GM11168 (cell line): ENCODE results near the gene CYFIP2.
"Not testable (repeated sequence)": the region's sequence is repeated elsewhere in the genome, so short reads cannot be mapped to it uniquely, and the experiment has no call there.

ENCODE experiments used
- in situ Hi-C: fragments of 300-500 bp; cut with MboI; formaldehyde crosslinking; loops from one replicate; pipeline ENCODE4 v1.12.0; 2022; ENCODE audit warnings: low sequenced_read_pairs; ENCODE audit not compliant: unreplicated experiment

Gene CYFIP2

DNA sequence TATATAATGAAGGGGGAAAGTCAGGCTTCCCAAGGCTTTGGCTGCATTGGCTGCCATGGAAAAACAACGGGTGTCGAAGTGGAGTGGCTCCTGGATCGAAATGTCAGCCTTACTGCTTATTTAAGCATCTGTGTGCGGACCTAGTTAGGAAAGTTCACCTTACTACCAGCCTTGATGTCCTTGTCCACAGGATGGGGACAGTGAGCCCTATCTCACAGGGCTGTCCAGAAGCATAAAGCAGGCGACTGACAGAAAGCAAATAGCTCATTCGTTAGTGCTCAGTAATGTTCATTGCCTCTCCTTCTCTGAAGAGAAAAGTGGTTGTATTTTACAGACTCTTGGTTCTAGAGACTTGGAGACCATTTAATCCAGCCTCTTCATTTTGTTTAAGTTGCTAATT is 112.6 kb downstream of the CYFIP2 start:
- in situ Hi-C loops = no loop called here

DNA sequence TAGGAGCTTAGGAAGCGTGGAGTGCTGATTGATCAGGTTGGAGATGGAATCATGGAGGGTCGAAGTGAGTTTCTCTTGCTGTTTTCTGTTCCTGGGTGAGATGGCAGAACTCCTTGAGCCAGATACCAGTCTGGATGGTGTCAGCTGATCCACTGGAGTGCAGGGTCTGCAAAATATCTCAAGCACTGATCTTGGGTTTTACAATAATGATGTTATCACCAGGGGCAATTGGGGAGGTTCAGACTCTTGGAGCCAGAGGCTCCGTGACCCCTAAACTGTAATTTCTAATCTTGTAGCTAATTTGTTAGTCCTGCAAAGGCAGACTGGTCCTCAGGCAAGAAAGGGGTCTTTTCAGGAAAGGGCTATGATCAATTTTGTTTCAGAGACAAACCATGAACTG is 114.1 kb downstream of the CYFIP2 start:
- in situ Hi-C loops = no loop called here

DNA sequence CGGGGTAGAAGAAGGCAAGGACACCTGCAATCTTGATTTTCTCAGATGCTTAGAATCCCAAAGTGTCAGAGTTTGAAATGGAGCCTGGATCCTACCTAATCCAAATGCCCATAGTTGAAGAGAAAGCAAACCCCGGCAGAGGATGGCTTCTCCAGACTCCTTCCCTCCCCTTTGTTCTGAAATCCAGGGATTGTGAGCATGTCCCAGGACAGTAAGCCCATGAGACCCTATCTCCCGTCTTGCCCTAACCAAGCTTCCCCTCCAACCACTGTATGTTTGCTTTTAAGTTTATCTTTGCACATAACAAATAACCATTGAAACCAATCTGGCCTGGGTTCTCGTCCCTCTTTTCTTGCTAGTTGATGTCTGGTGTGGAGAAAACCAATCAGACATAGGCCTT is 115.8 kb downstream of the CYFIP2 start:
- in situ Hi-C loops = no loop called here

DNA sequence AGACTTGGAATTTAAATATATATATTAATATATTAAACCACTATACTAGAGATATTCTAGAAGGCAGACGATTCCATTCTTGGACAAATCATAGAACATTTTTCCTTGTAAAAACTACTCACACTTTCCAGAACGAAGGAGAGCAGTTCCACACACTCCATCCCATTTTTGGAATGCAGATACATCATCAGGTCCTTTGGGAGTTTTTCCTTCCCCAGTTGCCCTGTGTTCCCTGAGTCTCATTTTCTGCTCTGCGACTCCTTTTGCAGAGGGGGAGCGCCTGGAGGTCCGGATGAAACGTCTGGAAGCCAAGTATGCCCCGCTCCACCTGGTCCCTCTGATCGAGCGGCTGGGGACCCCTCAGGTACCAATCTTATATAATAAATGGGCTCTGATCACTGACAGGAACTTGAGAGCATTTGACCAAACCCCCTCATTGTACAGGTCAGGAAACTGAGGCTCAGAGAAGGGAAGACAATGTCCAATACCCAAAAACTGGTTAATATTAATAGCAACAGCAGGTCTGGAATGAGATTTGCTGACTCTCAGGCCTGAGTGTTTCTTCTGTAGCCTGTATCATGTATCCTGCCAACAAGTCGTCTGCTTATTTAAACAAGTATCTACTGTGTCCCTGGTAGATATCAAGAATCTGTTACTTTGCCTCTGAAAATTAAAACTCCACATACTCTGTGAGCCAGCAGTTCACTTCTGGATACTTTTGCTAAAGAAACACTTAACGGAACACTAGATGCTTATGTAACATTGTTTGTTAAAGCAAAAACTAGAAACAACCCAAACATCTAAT is 117.3 kb downstream of the CYFIP2 start:
- in situ Hi-C loops = no loop called here

DNA sequence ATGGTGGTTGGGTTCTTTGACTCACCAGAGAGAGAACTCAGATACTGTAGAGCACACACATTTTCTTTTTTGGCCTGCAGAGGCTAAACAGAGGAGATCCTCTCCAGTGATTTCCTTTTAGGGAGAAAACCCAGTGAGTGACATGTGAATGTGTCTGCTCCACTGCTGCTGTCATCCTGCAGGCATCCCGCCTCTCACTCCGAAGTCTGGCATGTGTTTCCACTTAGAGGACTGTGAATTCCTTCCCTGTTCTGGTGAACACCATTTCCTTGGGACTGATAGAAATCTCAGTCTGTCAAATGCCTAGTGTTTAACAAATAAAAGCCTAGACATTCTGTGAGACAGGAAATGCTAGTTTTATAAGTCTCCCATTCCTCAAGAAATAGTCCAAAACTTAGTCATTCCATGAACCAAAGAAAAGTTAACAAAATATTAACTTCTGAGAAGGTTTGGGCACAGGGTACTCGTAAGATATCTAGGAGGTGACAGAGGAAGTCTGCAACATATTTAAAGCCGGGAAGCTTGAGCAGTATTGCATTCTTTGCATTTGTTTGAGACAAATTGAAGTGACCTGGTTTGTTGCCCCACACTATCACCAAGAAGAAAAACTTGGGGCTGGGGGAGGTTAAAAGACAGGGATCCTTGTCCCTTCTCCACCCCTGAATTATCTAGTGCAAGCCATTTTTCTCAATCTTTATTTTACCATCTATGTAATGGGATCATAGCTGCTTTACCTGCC is 119.2 kb downstream of the CYFIP2 start:
- in situ Hi-C loops = no loop called here

DNA sequence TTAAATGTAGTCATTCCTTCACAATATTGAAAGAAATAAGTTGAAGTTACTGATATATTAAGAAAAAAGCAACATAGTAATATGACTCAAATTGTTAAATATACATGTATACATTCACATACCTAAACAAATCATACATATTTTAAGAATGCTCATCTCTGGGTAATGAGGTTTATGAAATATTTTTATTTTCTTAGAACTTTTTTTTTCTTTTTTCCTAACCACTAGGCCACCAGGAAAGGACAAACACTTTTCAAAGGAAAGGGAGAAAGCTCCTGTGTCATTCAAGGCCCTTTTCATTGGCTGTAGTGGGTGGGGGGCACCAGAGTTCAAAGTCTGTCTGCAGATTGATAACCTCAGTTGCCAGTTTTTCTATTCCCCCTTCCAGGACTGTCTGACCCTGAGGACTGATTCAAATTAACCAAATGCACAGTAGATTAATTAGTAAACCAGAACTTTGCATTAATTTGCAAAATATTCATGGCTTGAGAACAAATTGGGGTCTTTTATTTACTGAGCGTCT is 121.2 kb downstream of the CYFIP2 start:
- in situ Hi-C loops = no loop called here

DNA sequence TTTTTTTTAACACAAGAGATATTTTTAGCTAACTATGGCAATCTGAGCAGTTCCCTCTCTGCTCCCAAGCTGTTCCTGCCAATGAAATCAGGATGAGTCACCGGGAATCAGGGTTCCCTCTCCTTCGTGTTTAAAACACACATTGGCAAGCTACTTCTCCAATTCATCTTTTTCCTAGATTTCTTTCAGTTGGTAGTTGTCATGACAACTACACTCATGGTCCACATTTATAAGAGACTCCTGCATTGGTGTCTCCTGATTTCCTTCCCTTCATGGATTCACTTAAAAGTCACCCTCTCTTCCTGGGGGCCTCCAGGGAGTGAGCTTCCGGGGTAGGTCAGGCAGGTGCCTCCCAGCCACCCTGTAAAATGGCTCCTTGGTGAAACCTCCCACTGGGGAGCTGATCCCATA is 121.8 kb downstream of the CYFIP2 start:
- in situ Hi-C loops = no loop called here

DNA sequence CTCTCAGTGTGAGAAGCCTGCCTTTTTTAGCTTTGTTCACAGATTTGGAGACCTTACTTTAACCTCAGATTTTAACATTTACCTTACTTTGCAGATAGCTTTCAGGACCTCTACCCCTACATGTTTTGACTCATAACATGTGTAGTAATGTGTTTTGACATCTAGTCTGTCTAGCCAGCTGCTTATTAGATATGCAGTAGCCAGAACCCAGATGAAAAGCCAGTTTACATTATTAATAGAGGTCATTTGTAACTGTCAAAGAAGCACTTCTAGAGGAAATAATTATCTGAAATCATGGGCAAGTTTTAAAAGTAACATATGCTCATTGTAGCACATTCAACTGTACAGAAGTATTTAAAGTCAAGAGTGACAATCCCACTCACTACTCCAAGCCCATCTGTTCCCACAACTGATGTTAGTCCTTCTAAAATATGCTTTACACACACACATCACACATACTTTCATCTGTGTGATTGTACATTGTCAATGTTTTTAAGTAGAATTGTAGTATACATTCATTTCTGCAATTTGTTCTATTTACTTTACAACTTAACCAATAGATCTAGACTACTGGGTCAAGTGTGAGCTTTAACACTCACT is 122.3 kb downstream of the CYFIP2 start:
- in situ Hi-C loops = no loop called here

DNA sequence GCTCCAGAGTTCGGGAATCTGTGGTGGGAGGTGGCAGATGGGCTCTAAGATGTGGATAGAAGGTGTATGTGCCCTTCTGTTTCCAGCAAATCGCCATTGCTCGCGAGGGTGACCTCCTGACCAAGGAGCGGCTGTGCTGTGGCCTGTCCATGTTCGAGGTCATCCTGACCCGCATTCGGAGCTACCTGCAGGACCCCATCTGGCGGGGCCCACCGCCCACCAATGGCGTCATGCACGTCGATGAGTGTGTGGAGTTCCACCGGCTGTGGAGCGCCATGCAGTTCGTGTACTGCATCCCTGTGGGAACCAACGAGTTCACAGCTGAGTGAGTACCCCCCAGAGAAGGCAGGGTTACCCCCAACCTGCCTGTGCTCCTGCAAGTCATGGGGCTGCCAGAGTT is 123.2 kb downstream of the CYFIP2 start:
- in situ Hi-C loops = no loop called here

DNA sequence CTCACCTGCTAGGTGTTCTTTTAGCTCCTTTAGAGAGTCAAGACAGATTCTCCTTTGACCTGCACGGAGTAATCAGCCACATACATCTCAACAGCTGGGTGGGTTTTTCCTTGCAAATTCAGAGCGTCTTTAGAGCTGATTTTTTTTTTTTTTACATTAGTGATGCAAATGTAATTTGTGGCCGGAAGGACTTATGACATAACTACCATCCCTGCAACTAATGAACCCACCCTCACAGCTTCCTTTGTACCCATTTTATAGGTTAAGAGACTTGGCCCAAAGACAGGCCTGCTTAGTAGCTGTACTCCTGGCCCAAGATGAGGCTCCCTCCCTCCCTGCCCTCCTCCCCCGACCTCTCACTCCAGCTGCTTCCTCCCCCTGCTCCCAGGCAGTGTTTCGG is 124.2 kb downstream of the CYFIP2 start:
- in situ Hi-C loops = no loop called here

DNA sequence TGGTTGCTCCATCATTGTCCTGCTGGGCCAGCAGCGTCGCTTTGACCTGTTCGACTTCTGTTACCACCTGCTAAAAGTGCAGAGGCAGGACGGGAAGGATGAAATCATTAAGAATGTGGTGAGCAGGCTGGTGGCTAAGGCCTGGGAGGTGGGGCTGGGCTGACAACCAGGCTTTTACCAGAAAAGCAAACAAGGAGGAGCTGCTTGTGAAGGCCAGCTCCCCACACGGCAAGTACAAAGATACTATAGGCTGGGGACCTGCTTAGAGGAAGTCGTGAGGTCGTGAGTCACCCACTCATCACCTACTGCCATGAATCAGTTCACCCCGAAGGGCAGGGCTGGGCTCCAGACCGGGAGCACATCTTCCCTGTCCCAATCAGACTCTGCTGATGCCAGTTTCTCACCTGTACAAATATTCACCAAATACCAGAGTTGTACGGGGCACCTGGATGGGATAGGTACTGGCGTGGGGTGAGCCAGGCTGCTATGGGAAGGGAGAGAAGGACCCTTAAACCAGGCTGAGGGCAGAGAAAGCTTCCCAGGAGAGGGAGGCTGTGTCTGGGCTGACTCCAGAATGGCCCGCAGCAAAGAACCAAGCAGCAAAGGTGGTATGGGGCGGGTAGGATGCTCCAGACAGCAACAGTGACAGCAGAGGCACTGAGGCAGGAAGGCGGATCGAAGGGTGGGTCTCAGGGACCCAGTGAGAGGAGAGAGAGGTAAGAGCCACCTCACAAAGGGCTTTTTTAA is 124.8 kb downstream of the CYFIP2 start:
- in situ Hi-C loops = no loop called here

DNA sequence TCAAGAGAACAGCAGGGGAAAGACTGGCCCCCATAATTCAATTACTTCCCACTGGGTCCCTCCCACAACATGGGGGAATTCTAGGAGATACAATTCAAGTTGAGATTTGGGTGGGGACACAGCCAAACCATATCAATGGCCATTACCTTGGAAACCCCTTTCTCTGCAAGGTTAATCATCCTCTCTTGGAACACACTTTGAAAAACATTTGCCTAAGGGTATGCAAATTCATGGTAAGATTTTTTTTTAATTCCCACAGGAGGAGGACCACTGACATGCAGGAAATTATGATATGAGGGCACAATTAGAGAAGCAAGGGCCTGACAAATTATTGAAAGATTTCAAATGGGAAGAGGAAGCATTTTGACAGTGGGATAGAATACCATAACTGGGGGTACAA is 132.4 kb downstream of the CYFIP2 start:
- in situ Hi-C loops = no loop called here

DNA sequence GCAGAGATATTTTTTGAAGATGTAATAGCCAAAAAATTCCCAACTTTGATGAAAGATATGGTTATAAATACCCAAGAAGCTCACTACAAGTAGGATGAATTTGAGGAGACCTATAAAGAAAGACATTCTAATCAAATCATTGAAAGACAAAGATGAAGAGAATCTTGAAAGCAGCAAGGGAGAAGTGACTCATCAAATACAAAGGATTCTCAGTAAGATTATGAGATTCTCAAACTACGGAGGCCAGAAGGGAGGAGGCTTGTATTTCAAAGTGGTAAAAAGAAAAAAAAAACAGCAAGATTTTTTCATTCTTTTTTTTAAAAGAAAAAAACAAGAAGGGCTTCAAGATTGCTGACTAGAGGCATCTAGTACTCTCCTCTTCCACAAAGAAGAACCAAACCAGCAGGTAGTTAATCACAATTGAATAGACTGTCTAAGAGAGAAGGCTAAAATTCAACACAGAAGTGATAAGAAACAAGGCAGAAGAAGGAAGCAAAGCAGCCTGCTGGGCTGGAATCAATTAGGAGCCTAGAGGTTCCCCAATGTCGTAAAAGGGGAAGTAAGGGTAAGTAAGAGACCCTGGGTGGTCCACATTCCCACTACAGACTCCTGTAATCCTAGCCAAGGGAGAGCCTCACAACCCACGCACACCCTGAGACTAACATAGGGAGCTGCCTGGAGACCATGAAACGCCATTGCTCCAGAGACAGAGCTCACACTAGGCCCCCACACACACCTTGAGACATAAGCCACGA is 135.0 kb downstream of the CYFIP2 start:
- in situ Hi-C loops = no loop called here

DNA sequence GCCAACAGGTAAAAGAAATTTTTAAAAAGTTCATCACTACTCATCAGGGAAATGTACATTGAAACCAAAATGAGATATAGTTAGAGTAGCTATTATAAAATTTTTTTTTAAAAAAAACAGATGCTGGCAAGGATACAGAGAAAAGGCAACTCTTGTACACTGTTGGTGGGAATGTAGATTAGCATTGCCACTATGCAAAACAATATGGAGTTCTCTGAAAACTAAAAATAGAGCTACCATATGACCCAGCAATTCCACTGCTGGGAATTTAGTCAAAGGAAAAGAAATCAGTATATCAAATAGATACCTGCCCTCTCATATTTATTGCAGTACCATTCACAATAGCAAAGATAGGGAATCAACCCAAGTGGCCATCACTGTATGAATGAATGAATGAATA is 149.9 kb downstream of the CYFIP2 start:
- in situ Hi-C loops = no loop called here

DNA sequence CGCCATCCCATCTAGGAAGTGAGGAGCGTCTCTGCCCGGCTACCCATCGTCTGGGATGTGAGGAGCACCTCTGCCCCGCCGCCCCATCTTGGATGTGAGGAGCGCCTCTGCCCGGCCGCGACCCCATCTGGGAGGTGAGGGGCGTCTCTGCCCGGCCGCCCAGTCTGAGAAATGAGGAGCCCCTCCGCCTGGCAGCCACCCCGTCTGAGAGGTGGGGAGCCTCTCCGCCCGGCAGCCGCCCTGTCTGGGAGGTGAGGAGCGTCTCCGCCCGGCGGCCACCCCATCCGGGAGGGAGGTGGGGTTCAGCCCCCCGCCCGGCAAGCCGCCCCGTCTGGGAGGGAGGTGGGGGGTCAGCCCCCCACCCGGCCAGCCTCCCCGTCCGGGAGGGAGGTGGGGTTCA is 153.6 kb downstream of the CYFIP2 start:
- in situ Hi-C loops = not testable (repeated sequence)

DNA sequence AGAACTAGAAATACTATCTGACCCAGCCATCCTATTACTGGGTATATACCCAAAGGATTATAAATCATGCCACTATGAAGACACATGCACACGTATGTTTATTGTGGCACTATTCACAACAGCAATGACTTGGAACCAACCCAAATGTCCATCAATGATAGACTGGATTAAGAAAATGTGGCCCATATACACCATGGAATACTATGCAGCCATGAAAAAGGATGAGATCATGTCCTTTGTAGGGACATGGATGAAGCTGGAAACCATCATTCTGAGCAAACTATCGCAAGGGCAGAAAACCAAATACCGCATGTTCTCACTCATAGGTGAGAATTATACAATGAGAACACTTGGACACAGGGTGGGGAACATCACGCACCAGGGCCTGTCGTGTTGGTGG is 164.0 kb downstream of the CYFIP2 start:
- in situ Hi-C loops = loop anchor here (10.0 kb wide), 1 partner anchor 295 kb away; no protein-coding TSS in a partner anchor

DNA sequence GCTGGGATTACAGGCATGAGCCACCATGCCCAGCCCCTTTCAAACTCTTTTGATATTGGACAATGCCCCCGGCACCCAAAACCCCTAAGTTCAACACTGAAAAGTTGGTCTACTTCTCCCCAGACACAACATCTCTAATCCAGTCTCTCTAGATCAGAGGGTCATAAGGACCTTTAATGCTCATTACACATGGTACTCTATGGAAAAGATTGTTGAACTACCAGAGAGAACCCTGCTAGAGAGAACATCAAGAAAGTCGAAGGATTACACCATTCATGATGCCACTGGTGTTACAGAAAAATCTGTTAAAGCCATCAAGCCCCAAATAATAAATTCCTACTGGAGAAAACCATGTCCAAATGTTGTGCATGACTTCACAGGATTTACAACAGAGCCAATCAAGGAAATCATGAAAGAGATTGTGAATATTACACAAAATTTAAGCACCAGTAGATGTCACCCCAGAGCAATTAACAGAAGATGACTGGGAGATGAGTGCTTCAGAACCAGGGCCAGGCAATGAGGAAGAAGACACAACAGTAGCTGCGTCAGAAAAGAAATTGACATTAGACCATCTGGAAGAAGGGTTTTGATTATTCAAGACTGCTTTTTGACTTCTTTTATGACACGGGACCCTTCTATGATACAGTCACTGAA is 165.7 kb downstream of the CYFIP2 start:
- in situ Hi-C loops = loop anchor here (10.0 kb wide), 1 partner anchor 293 kb away; no protein-coding TSS in a partner anchor

DNA sequence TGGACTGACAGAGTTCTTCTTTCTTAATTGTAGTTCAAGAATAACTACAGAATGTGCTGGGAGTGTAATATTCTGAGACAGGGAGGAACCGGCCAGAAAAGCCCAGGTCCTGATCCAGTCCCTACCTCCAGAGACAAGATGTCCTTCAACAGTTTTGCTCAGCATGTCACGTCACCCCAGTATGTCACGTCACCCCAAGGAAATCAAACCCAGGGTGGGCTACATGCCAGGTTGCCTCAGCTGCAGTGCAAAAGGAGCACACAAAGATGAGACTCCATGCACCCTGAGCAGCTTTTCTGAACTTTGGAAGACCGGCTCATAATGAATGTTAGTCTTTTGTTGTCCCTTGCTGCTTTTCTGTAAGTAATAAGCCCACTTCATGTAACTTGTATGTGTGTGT is 168.2 kb downstream of the CYFIP2 start:
- in situ Hi-C loops = loop anchor here (10.0 kb wide), 1 partner anchor 291 kb away; no protein-coding TSS in a partner anchor

DNA sequence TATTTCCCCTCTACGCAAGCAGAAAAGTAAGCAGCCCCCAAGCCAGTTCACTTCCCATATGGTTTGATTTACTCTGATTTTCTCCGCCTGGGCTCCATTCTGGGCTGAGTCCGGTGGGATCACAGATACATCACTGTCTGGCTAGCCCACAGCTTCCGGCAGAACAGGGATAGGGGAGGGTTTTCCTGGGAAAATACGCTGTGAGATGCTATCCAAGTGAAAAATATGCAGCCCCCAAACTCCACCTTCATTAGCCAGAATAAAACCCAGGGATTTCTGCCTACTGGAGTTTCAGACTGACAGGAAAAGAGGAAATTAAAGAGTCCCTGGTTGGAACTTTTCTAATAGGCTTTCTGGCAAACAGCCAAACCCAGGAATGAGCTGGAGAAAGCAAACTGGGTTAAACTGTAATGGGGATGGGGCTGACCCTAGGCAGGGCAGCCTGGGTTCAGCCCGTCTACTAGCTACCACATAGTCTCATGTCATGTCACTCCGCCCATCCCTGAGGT is 177.2 kb downstream of the CYFIP2 start:
- in situ Hi-C loops = no loop called here
